ENCODE measurements around the gene MUSTN1. TPM values are rescaled to one million over a fixed set of nuclear protein-coding genes. Genes with fewer than 3 reads are reported as not detected.

MUSTN1 gene
- total and polyA plus RNA-seq, 2 experiments from 2014 or later: 0.27 to 1.8 TPM

GRCh38 chr3:52817221-52817620, 17.6 kb downstream of the MUSTN1 start:
- Histone ChIP-seq H3K79me2 (no peaks in the 10 kb centered on the region), H4K20me1 (ENCODE audit: insufficient read depth, poor library complexity, severe bottlenecking) (no peaks in the 10 kb centered on the region), H3K4me1 (ENCODE audit: insufficient read depth) (no peaks in the 10 kb centered on the region), H3K27me3 (no peaks in the 10 kb centered on the region), H3K4me3 (no peak overlapping the region), H3K9me2 (replicated peaks; ENCODE audit: insufficient read depth) (no peaks in the 10 kb centered on the region), H3K36me3 (replicated peaks; ENCODE audit: insufficient read depth, low read depth) (no peaks in the 10 kb centered on the region), H3K4me2 (no peak overlapping the region), H2AFZ (no peak overlapping the region), H3K27ac (no peak overlapping the region), H3K9me3 (ENCODE audit: low read depth) (no peaks in the 10 kb centered on the region)
- DNase-seq (ENCODE audit: low spot score): no peak
- no peak for TF ChIP-seq EZH2 (IDR thresholded peaks at IDR 0.05; ENCODE audit: borderline replicate concordance)
- no peak for TF ChIP-seq CTCF (IDR thresholded peaks at IDR 0.05; ENCODE audit: poor library complexity)
- TF ChIP-seq EZH2phosphoT487 (IDR thresholded peaks at IDR 0.05; ENCODE audit: low read depth, severe bottlenecking, unreplicated experiment): no peak
- WGBS (ENCODE audit: low lambda C conversion rate, missing lambda C conversion rate): 98% methylated on average over 10 of the region's 10 CpGs

- H3K4me1 ChIP-seq (ENCODE audit: insufficient read depth): no peaks in the 10 kb centered on the region
- DNase-seq (ENCODE audit: low spot score): no peak
- H3K4me3 ChIP-seq: no peak overlapping the region
- H3K27ac ChIP-seq: no peak overlapping the region
- H3K36me3 ChIP-seq (replicated peaks; ENCODE audit: insufficient read depth, low read depth): no peaks in the 10 kb centered on the region
- H3K79me2 ChIP-seq: no peaks in the 10 kb centered on the region
- no peaks in the 10 kb centered on the region for H4K20me1 ChIP-seq (ENCODE audit: insufficient read depth, poor library complexity, severe bottlenecking)
- no peak overlapping the region for H3K4me2 ChIP-seq
- H3K27me3 ChIP-seq: no peaks in the 10 kb centered on the region
- no peak overlapping the region for H2AFZ ChIP-seq
- 89% methylated on average over 10 of the region's 10 CpGs for WGBS (ENCODE audit: low lambda C conversion rate, missing lambda C conversion rate)
- no peaks in the 10 kb centered on the region for H3K9me3 ChIP-seq (ENCODE audit: low read depth)
- no peak for TF ChIP-seq CTCF (IDR thresholded peaks at IDR 0.05; ENCODE audit: poor library complexity)
- no peak for TF ChIP-seq EZH2 (IDR thresholded peaks at IDR 0.05; ENCODE audit: borderline replicate concordance)
- no peak for TF ChIP-seq EZH2phosphoT487 (IDR thresholded peaks at IDR 0.05; ENCODE audit: low read depth, severe bottlenecking, unreplicated experiment)
- no peaks in the 10 kb centered on the region for H3K9me2 ChIP-seq (replicated peaks; ENCODE audit: insufficient read depth)
Measured at GRCh38 chr3:52816654-52817053, 18.2 kb downstream of the MUSTN1 start.

- Histone ChIP-seq H3K4me2 (no peak overlapping the region), H3K9me3 (ENCODE audit: low read depth) (no peaks in the 10 kb centered on the region), H3K4me3 (no peak overlapping the region), H3K36me3 (replicated peaks; ENCODE audit: insufficient read depth, low read depth) (no peaks in the 10 kb centered on the region), H3K27ac (no peak overlapping the region), H3K9me2 (replicated peaks; ENCODE audit: insufficient read depth) (no peaks in the 10 kb centered on the region), H2AFZ (no peak overlapping the region), H4K20me1 (ENCODE audit: insufficient read depth, poor library complexity, severe bottlenecking) (no peaks in the 10 kb centered on the region), H3K4me1 (ENCODE audit: insufficient read depth) (no peaks in the 10 kb centered on the region), H3K27me3 (no peaks in the 10 kb centered on the region), H3K79me2 (no peaks in the 10 kb centered on the region)
- TF ChIP-seq CTCF (IDR thresholded peaks at IDR 0.05; ENCODE audit: poor library complexity): no peak
- TF ChIP-seq EZH2 (IDR thresholded peaks at IDR 0.05; ENCODE audit: borderline replicate concordance): no peak
- no peak for TF ChIP-seq EZH2phosphoT487 (IDR thresholded peaks at IDR 0.05; ENCODE audit: low read depth, severe bottlenecking, unreplicated experiment)
- DNase-seq (ENCODE audit: low spot score): no peak
- 96% methylated on average over 6 of the region's 6 CpGs for WGBS (ENCODE audit: low lambda C conversion rate, missing lambda C conversion rate)
Measured at GRCh38 chr3:52816199-52816598, 18.6 kb downstream of the MUSTN1 start.

GRCh38 chr3:52813810-52814209, 21.0 kb downstream of the MUSTN1 start:
- Histone ChIP-seq H3K9me3 (ENCODE audit: low read depth) (no peaks in the 10 kb centered on the region), H2AFZ (no peak overlapping the region), H3K36me3 (replicated peaks; ENCODE audit: insufficient read depth, low read depth) (no peaks in the 10 kb centered on the region), H3K9me2 (replicated peaks; ENCODE audit: insufficient read depth) (no peaks in the 10 kb centered on the region), H3K4me1 (ENCODE audit: insufficient read depth) (no peaks in the 10 kb centered on the region), H3K79me2 (no peaks in the 10 kb centered on the region), H3K4me2 (no peak overlapping the region), H3K4me3 (no peak overlapping the region), H3K27me3 (no peaks in the 10 kb centered on the region), H3K27ac (no peak overlapping the region), H4K20me1 (ENCODE audit: insufficient read depth, poor library complexity, severe bottlenecking) (no peaks in the 10 kb centered on the region)
- 87% methylated on average over 8 of the region's 8 CpGs for WGBS (ENCODE audit: low lambda C conversion rate, missing lambda C conversion rate)
- DNase-seq (ENCODE audit: low spot score): no peak
- no peak for TF ChIP-seq EZH2 (IDR thresholded peaks at IDR 0.05; ENCODE audit: borderline replicate concordance)
- no peak for TF ChIP-seq CTCF (IDR thresholded peaks at IDR 0.05; ENCODE audit: poor library complexity)
- TF ChIP-seq EZH2phosphoT487 (IDR thresholded peaks at IDR 0.05; ENCODE audit: low read depth, severe bottlenecking, unreplicated experiment): no peak

Data from hepatocyte (in vitro differentiated cells).